ENCODE data around the gene VPS45. TPM values are rescaled to one million over a fixed set of nuclear protein-coding genes. Genes with fewer than 3 reads are reported as not detected.
A peak's percentile ranks its signal among the peaks of the same experiment; 100 is the strongest.

The VPS45 gene
- total and polyA plus RNA-seq, 2 experiments from 2014 or later, result 41.7 to 42.0 TPM

DNA sequence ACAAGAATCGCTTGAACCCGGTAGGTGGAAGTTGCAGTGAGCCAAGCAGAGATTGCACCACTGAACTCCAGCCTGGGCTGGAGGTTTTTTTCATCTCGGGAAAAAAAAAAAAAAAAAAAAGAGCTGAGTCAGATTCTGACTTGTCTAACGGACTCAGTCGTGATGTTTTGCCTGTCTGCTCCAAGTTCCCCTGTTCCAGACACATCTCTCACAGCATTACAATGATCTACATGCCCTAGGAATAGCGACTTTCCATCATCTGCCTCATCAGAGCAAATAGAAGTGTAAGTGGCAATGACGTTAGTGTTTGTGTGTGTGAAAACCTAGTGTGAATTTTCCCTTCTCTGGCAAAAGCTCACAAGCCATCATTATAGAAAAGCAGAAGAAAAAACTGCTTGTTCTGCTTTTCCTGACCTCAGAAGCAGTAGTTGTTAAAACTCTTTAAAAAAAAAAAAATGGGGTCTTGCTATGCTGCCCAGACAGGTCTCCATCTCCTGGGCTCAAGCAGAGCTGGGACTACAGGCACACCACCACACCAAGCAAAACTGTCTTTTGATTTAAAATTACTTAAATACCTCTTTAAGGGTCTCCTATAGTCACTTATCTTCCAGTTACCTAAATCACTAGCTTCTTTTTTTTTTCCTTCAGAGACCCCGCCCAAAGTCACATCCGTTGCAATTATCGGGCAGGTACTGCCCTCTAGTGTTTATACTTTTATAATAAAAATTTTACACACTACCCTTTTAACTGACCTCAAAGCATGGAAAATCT lies 119.4 kb downstream of the VPS45 start:
- Histone ChIP-seq H3K36me3 (ENCODE audit: low read depth) (no peaks in the 10 kb centered on the region), H3K4me2 (ENCODE audit: unreplicated experiment) (peak overlapping the region; percentile 80), H3K79me2 (ENCODE audit: insufficient read depth) (no peaks in the 10 kb centered on the region), H3K9ac (peak overlapping the region; percentile 57), H4K20me1 (ENCODE audit: insufficient read depth) (no peaks in the 10 kb centered on the region), H3K4me1 (ENCODE audit: insufficient read depth) (peaks cover 19% of the 10 kb centered on the region), H3K4me3 (peak overlapping the region; percentile 61), H3F3A (ENCODE audit: insufficient read depth) (peaks cover 8% of the 10 kb centered on the region; the same call in 1 of the 2 replicates), H2AFZ (peak overlapping the region; percentile 83), H3K27ac (peak overlapping the region; percentile 70), H3K9me3 (ENCODE audit: low read depth) (no peaks in the 10 kb centered on the region), H3K27me3 (replicated peaks; ENCODE audit: insufficient read depth) (no peaks in the 10 kb centered on the region), H3K9me2 (ENCODE audit: insufficient read depth) (no peaks in the 10 kb centered on the region)
- TF ChIP-seq EZH2phosphoT487 (IDR thresholded peaks at IDR 0.05; ENCODE audit: insufficient read depth, low read depth) (no peak), EZH2 (IDR thresholded peaks at IDR 0.05; ENCODE audit: insufficient read depth, poor library complexity, severe bottlenecking) (no peak)
- in situ Hi-C loops (cut with MboI), result no loop called here
- DNase-seq, result peak; percentile 70
- 14% methylated on average over 10 of the region's 10 CpGs for WGBS, 2 experiments (ENCODE audit: low coverage in 1 of 2, low lambda C conversion rate in 2 of 2, missing lambda C conversion rate in 2 of 2)

GRCh38 chr1:150187560-150187931 lies 120.0 kb downstream of the VPS45 start:
- Histone ChIP-seq H3K4me2 (ENCODE audit: unreplicated experiment) (peak overlapping the region; percentile 80), H3K4me3 (peak overlapping the region; percentile 61; the same call in 1 of the 2 replicates), H3K27ac (no peak overlapping the region), H3K27me3 (replicated peaks; ENCODE audit: insufficient read depth) (no peaks in the 10 kb centered on the region), H3K9me3 (ENCODE audit: low read depth) (no peaks in the 10 kb centered on the region), H3K9me2 (ENCODE audit: insufficient read depth) (no peaks in the 10 kb centered on the region), H3K79me2 (ENCODE audit: insufficient read depth) (no peaks in the 10 kb centered on the region), H3K9ac (no peak overlapping the region), H2AFZ (peak overlapping the region; percentile 83), H4K20me1 (ENCODE audit: insufficient read depth) (no peaks in the 10 kb centered on the region), H3F3A (ENCODE audit: insufficient read depth) (peaks cover 12% of the 10 kb centered on the region; the same call in 1 of the 2 replicates), H3K4me1 (ENCODE audit: insufficient read depth) (peaks cover 23% of the 10 kb centered on the region), H3K36me3 (ENCODE audit: low read depth) (no peaks in the 10 kb centered on the region)
- TF ChIP-seq EZH2phosphoT487 (IDR thresholded peaks at IDR 0.05; ENCODE audit: insufficient read depth, low read depth), result no peak
- TF ChIP-seq EZH2 (IDR thresholded peaks at IDR 0.05; ENCODE audit: insufficient read depth, poor library complexity, severe bottlenecking), result no peak
- WGBS, 2 experiments (ENCODE audit: low coverage in 1 of 2, low lambda C conversion rate in 2 of 2, missing lambda C conversion rate in 2 of 2), result 11 to 22% methylated on average over 3 of the region's 3 CpGs
- in situ Hi-C loops (cut with MboI), result no loop called here
- no peak for DNase-seq

GRCh38 chr1:150192012-150192411 lies 124.4 kb downstream of the VPS45 start:
- TF ChIP-seq EZH2 (IDR thresholded peaks at IDR 0.05; ENCODE audit: insufficient read depth, poor library complexity, severe bottlenecking) (no peak), EZH2phosphoT487 (IDR thresholded peaks at IDR 0.05; ENCODE audit: insufficient read depth, low read depth) (no peak)
- 15 to 16% methylated on average over 2 of the region's 2 CpGs for WGBS, 2 experiments (ENCODE audit: low coverage in 1 of 2, low lambda C conversion rate in 2 of 2, missing lambda C conversion rate in 2 of 2)
- no peak overlapping the region for H3K9ac ChIP-seq

GRCh38 chr1:150194381-150195031 lies 126.9 kb downstream of the VPS45 start:
- peaks cover 26% of the 10 kb centered on the region for H3K4me1 ChIP-seq (ENCODE audit: insufficient read depth)
- H3K9me3 ChIP-seq (ENCODE audit: low read depth), result no peaks in the 10 kb centered on the region
- no peaks in the 10 kb centered on the region for H3K36me3 ChIP-seq (ENCODE audit: low read depth)
- H2AFZ ChIP-seq, result peak overlapping the region; percentile 70
- H3K4me2 ChIP-seq (ENCODE audit: unreplicated experiment), result no peak overlapping the region
- H3K79me2 ChIP-seq (ENCODE audit: insufficient read depth), result no peaks in the 10 kb centered on the region
- H4K20me1 ChIP-seq (ENCODE audit: insufficient read depth), result no peaks in the 10 kb centered on the region
- peaks cover 26% of the 10 kb centered on the region for H3F3A ChIP-seq (ENCODE audit: insufficient read depth)
- 36 to 38% methylated on average over 4 of the region's 4 CpGs for WGBS, 2 experiments (ENCODE audit: low coverage in 1 of 2, low lambda C conversion rate in 2 of 2, missing lambda C conversion rate in 2 of 2)
- TF ChIP-seq EZH2 (IDR thresholded peaks at IDR 0.05; ENCODE audit: insufficient read depth, poor library complexity, severe bottlenecking) (no peak), EZH2phosphoT487 (IDR thresholded peaks at IDR 0.05; ENCODE audit: insufficient read depth, low read depth) (no peak)
- H3K9ac ChIP-seq, result no peak overlapping the region
- no peaks in the 10 kb centered on the region for H3K9me2 ChIP-seq (ENCODE audit: insufficient read depth)
- H3K27ac ChIP-seq, result peak overlapping the region; percentile 60
- in situ Hi-C loops (cut with MboI), result no loop called here
- H3K4me3 ChIP-seq, result no peak overlapping the region
- DNase-seq, result peak; percentile 71
- no peaks in the 10 kb centered on the region for H3K27me3 ChIP-seq (replicated peaks; ENCODE audit: insufficient read depth)

More at GRCh38 chr1:150192012-150192411, 124.4 kb downstream of the VPS45 start:
- peaks cover 35% of the 10 kb centered on the region for H3K4me1 ChIP-seq (ENCODE audit: insufficient read depth)
- H3F3A ChIP-seq (ENCODE audit: insufficient read depth), result peaks cover 25% of the 10 kb centered on the region
- H3K9me2 ChIP-seq (ENCODE audit: insufficient read depth), result no peaks in the 10 kb centered on the region
- peak overlapping the region; percentile 6; the same call in 1 of the 2 replicates for H3K4me3 ChIP-seq
- H2AFZ ChIP-seq, result peak overlapping the region; percentile 33; the same call in 1 of the 2 replicates
- H3K79me2 ChIP-seq (ENCODE audit: insufficient read depth), result no peaks in the 10 kb centered on the region
- peak overlapping the region; percentile 22; the same call in 1 of the 2 replicates for H3K27ac ChIP-seq
- H4K20me1 ChIP-seq (ENCODE audit: insufficient read depth), result no peaks in the 10 kb centered on the region
- H3K9me3 ChIP-seq (ENCODE audit: low read depth), result no peaks in the 10 kb centered on the region
- no peaks in the 10 kb centered on the region for H3K36me3 ChIP-seq (ENCODE audit: low read depth)
- peak overlapping the region; percentile 69 for H3K4me2 ChIP-seq (ENCODE audit: unreplicated experiment)
- in situ Hi-C loops (cut with MboI), result no loop called here
- peak; percentile 48 for DNase-seq
- H3K27me3 ChIP-seq (replicated peaks; ENCODE audit: insufficient read depth), result no peaks in the 10 kb centered on the region

Other genes with a start within 250 kb of the VPS45 start
- gene BOLA1, start 168.2 kb upstream of the VPS45 start, total RNA-seq (2014; rRNA removed; shearing (Covaris generic)), result 12.3 and 16.4 TPM in 2 replicates
- gene BOLA1, start 168.2 kb upstream of the VPS45 start, polyA plus RNA-seq (2016; fragmentation: Nextera tagmentation; extraction: Ambion mirVana), result 18.6 and 20.1 TPM in 2 replicates
- gene SV2A, start 149.9 kb upstream of the VPS45 start, total RNA-seq (2014; rRNA removed; shearing (Covaris generic)), result 0.51 and 1.1 TPM in 2 replicates
- 0.36 and 0.60 TPM in 2 replicates for gene SV2A, start 149.9 kb upstream of the VPS45 start, polyA plus RNA-seq (2016; fragmentation: Nextera tagmentation; extraction: Ambion mirVana)
- gene SF3B4, start 140.0 kb upstream of the VPS45 start, total RNA-seq (2014; rRNA removed; shearing (Covaris generic)), result 12.3 and 17.5 TPM in 2 replicates
- 98.0 and 106 TPM in 2 replicates for gene SF3B4, start 140.0 kb upstream of the VPS45 start, polyA plus RNA-seq (2016; fragmentation: Nextera tagmentation; extraction: Ambion mirVana)
- gene MTMR11, start 130.9 kb upstream of the VPS45 start, total RNA-seq (2014; rRNA removed; shearing (Covaris generic)), result 7.7 and 13.1 TPM in 2 replicates
- 11.9 and 12.4 TPM in 2 replicates for gene MTMR11, start 130.9 kb upstream of the VPS45 start, polyA plus RNA-seq (2016; fragmentation: Nextera tagmentation; extraction: Ambion mirVana)
- 20.1 and 20.2 TPM in 2 replicates for gene OTUD7B, start 57.0 kb upstream of the VPS45 start, total RNA-seq (2014; rRNA removed; shearing (Covaris generic))
- 3.1 and 3.5 TPM in 2 replicates for gene OTUD7B, start 57.0 kb upstream of the VPS45 start, polyA plus RNA-seq (2016; fragmentation: Nextera tagmentation; extraction: Ambion mirVana)
- gene PLEKHO1, start 82.1 kb downstream of the VPS45 start, total RNA-seq (2014; rRNA removed; shearing (Covaris generic)), result 24.8 and 26.9 TPM in 2 replicates
- 30.7 and 34.8 TPM in 2 replicates for gene PLEKHO1, start 82.1 kb downstream of the VPS45 start, polyA plus RNA-seq (2016; fragmentation: Nextera tagmentation; extraction: Ambion mirVana)
- 13.5 and 14.4 TPM in 2 replicates for gene ANP32E, start 168.3 kb downstream of the VPS45 start, total RNA-seq (2014; rRNA removed; shearing (Covaris generic))
- 52.9 and 55.2 TPM in 2 replicates for gene ANP32E, start 168.3 kb downstream of the VPS45 start, polyA plus RNA-seq (2016; fragmentation: Nextera tagmentation; extraction: Ambion mirVana)
- not detected in 2 replicates for gene CA14, start 190.0 kb downstream of the VPS45 start, total RNA-seq (2014; rRNA removed; shearing (Covaris generic))
- 0.16 TPM in 1 of 2 replicates, not detected in the other for gene CA14, start 190.0 kb downstream of the VPS45 start, polyA plus RNA-seq (2016; fragmentation: Nextera tagmentation; extraction: Ambion mirVana)
- 103 and 104 TPM in 2 replicates for gene APH1A, start 201.2 kb downstream of the VPS45 start, total RNA-seq (2014; rRNA removed; shearing (Covaris generic))
- 32.4 and 32.6 TPM in 2 replicates for gene APH1A, start 201.2 kb downstream of the VPS45 start, polyA plus RNA-seq (2016; fragmentation: Nextera tagmentation; extraction: Ambion mirVana)
- 1.7 and 1.9 TPM in 2 replicates for gene C1orf54, start 205.0 kb downstream of the VPS45 start, total RNA-seq (2014; rRNA removed; shearing (Covaris generic))
- gene C1orf54, start 205.0 kb downstream of the VPS45 start, polyA plus RNA-seq (2016; fragmentation: Nextera tagmentation; extraction: Ambion mirVana), result 1.7 and 1.9 TPM in 2 replicates
- gene CIART, start 214.8 kb downstream of the VPS45 start, total RNA-seq (2014; rRNA removed; shearing (Covaris generic)), result 1.8 and 3.4 TPM in 2 replicates
- gene CIART, start 214.8 kb downstream of the VPS45 start, polyA plus RNA-seq (2016; fragmentation: Nextera tagmentation; extraction: Ambion mirVana), result 6.7 and 7.0 TPM in 2 replicates
- gene MRPS21, start 226.1 kb downstream of the VPS45 start, total RNA-seq (2014; rRNA removed; shearing (Covaris generic)), result 36.5 and 37.9 TPM in 2 replicates
- gene MRPS21, start 226.1 kb downstream of the VPS45 start, polyA plus RNA-seq (2016; fragmentation: Nextera tagmentation; extraction: Ambion mirVana), result 108 and 116 TPM in 2 replicates